HepG2 (cell line): ENCODE data around the gene ALDH3A2. TPM values are rescaled to one million over a fixed set of nuclear protein-coding genes. Genes with fewer than 3 reads are reported as not detected.

ENCODE experiments used
- BCL3 ChIP-seq: sonication (generic); formaldehyde crosslinking; IDR thresholded peaks from 2 replicates; pipeline ENCODE4 v1.5.1; 2020; ENCODE audit warnings: mild to moderate bottlenecking, missing genetic modification reagents, moderate library complexity
- ETV6 ChIP-seq: sonication (generic); formaldehyde crosslinking; conservative IDR thresholded peaks from 2 replicates; pipeline ENCODE4 v1.4.0; 2020; ENCODE audit warnings: missing genetic modification reagents
- FOXA3 ChIP-seq: IDR thresholded peaks from 2 replicates; pipeline ENCODE4 v1.6.1; 2016; ENCODE audit warnings: missing genetic modification reagents, missing compliant biosample characterization
- HNRNPL ChIP-seq: fragments of 200-400 bp; formaldehyde crosslinking; IDR thresholded peaks from 2 replicates; pipeline ENCODE4 v1.6.1; 2017; ENCODE audit warnings: mild to moderate bottlenecking, low read depth, low read length
- IKZF1 ChIP-seq: fragments of 450-650 bp; IDR thresholded peaks from 2 replicates; pipeline ENCODE4 v1.7.1; 2016
- NCOA1 ChIP-seq: sonication (generic); formaldehyde crosslinking; IDR thresholded peaks from 2 replicates; pipeline ENCODE4 v1.9.0; 2021; ENCODE audit warnings: missing genetic modification reagents
- NCOR1 ChIP-seq: fragments of 200-600 bp; sonication (generic); IDR thresholded peaks from 2 replicates; pipeline ENCODE4 v1.7.0; 2017; ENCODE audit warnings: antibody characterized with exemption, low read length, borderline replicate concordance
- RXRB ChIP-seq: IDR thresholded peaks from 2 replicates; pipeline ENCODE4 v1.6.1; 2016; ENCODE audit warnings: borderline replicate concordance, missing genetic modification reagents, missing compliant biosample characterization
- SAFB2 ChIP-seq: sonication (generic); formaldehyde crosslinking; IDR thresholded peaks from 2 replicates; pipeline ENCODE4 v1.5.1; 2020; ENCODE audit warnings: missing genetic modification reagents, low read depth, mild to moderate bottlenecking, borderline replicate concordance
- SALL2 ChIP-seq: sonication (generic); formaldehyde crosslinking; IDR thresholded peaks from 2 replicates; pipeline ENCODE4 v1.8.1; 2023; ENCODE audit warnings: mild to moderate bottlenecking, missing genetic modification reagents, inconsistent platforms
- SKIL ChIP-seq: sonication (generic); formaldehyde crosslinking; IDR thresholded peaks from 2 replicates; pipeline ENCODE4 v1.8.0; 2022; ENCODE audit warnings: missing genetic modification reagents, mild to moderate bottlenecking, moderate library complexity, borderline replicate concordance
- SMAD1 ChIP-seq: sonication (generic); formaldehyde crosslinking; IDR thresholded peaks from 2 replicates; pipeline ENCODE4 v1.4.0; 2020; ENCODE audit warnings: missing genetic modification reagents, low read depth, mild to moderate bottlenecking, borderline replicate concordance
- SMAD9 ChIP-seq: sonication (generic); formaldehyde crosslinking; IDR thresholded peaks from 2 replicates; pipeline ENCODE4 v1.5.1; 2020; ENCODE audit warnings: mild to moderate bottlenecking, missing genetic modification reagents
- TARDBP ChIP-seq: sonication (generic); formaldehyde crosslinking; IDR thresholded peaks from 2 replicates; pipeline ENCODE4 v1.8.0; 2022; ENCODE audit warnings: mild to moderate bottlenecking, missing genetic modification reagents
- THYN1 ChIP-seq: sonication (generic); formaldehyde crosslinking; IDR thresholded peaks from 2 replicates; pipeline ENCODE4 v1.8.1; 2023; ENCODE audit warnings: low read depth, mild to moderate bottlenecking, moderate library complexity, missing genetic modification reagents, borderline replicate concordance
- TRAFD1 ChIP-seq: sonication (generic); formaldehyde crosslinking; IDR thresholded peaks from 2 replicates; pipeline ENCODE4 v1.5.1; 2020; ENCODE audit warnings: missing genetic modification reagents, mild to moderate bottlenecking, borderline replicate concordance
- ZBTB43 ChIP-seq: sonication (generic); formaldehyde crosslinking; conservative IDR thresholded peaks from 2 replicates; pipeline ENCODE4 v1.4.0; 2020; ENCODE audit warnings: missing genetic modification reagents
- ZNF224 ChIP-seq: sonication (generic); formaldehyde crosslinking; IDR thresholded peaks from 2 replicates; pipeline ENCODE4 v1.5.0; 2020; ENCODE audit warnings: mild to moderate bottlenecking, missing genetic modification reagents
- ZNF234 ChIP-seq: sonication (generic); formaldehyde crosslinking; conservative IDR thresholded peaks from 2 replicates; pipeline ENCODE4 v1.5.1; 2020; ENCODE audit warnings: mild to moderate bottlenecking, missing genetic modification reagents
- ZNF510 ChIP-seq: sonication (generic); formaldehyde crosslinking; IDR thresholded peaks from 2 replicates; pipeline ENCODE4 v1.4.0; 2020; ENCODE audit warnings: low read depth, mild to moderate bottlenecking, missing genetic modification reagents
- ZNF570 ChIP-seq: sonication (generic); formaldehyde crosslinking; IDR thresholded peaks from 2 replicates; pipeline ENCODE4 v1.4.0; 2020; ENCODE audit warnings: mild to moderate bottlenecking, missing genetic modification reagents, borderline replicate concordance
- ZSCAN21 ChIP-seq: sonication (generic); formaldehyde crosslinking; IDR thresholded peaks from 2 replicates; pipeline ENCODE4 v1.8.0; 2022; ENCODE audit warnings: mild to moderate bottlenecking, missing genetic modification reagents, moderate library complexity, borderline replicate concordance
- ZZZ3 ChIP-seq: sonication (generic); formaldehyde crosslinking; IDR thresholded peaks from 2 replicates; pipeline ENCODE4 v1.4.0; 2020; ENCODE audit warnings: missing genetic modification reagents, mild to moderate bottlenecking, borderline replicate concordance
- polyA plus RNA-seq, 8 experiments: library from polyadenylated mRNA; depleted of rRNA in 3 of 8; stranded (reverse) in 7 of 8; unstranded in 1 of 8; fragments of >200 nt; fragmentation: Illumina TruSeq in 4 of 8; extraction: Trizol in 4 of 8; gene quantifications; 2 replicates each; pipeline versions ENCODE4 v1.2.1 to v1.2.3, GENCODE V29; 2011 to 2016; ENCODE audit warnings: low read depth in 4 of 8, missing spikeins in 1 of 8, mixed read lengths in 1 of 8; ENCODE audit not compliant: insufficient read depth in 1 of 8
- total RNA-seq, 5 experiments: library from RNA; depleted of rRNA; stranded (reverse); fragments of >200 nt; fragmentation: Illumina TruSeq; extraction: Trizol; gene quantifications; 2 replicates each; pipeline ENCODE4 v1.2.3, GENCODE V29; 2016; ENCODE audit warnings: low read depth in 1 of 5

The ALDH3A2 gene
- total and polyA plus RNA-seq, 2 of the 13 experiments (the other 11 are each of a cell fraction or from before 2014, with no cell fraction given): 80.8 to 180 TPM

- TF ChIP-seq ZZZ3 (CRISPR knock-in tag) (0 out of 2 replicates have a peak, but pooled peaks have one; percentile 14), ZBTB43 (CRISPR knock-in tag) (no peak), ETV6 (CRISPR knock-in tag) (no peak), NCOA1 (CRISPR knock-in tag) (no peak), RXRB (CRISPR knock-in tag) (no peak), ZSCAN21 (CRISPR knock-in tag) (no peak), SMAD9 (CRISPR knock-in tag) (no peak), FOXA3 (CRISPR knock-in tag) (no peak), ZNF234 (CRISPR knock-in tag) (no peak), SALL2 (CRISPR knock-in tag) (no peak), HNRNPL (0 out of 2 replicates have a peak, but pooled peaks have one; percentile 55), SAFB2 (no peak), ZNF510 (CRISPR knock-in tag) (no peak), IKZF1 (no peak), THYN1 (CRISPR knock-in tag) (no peak), ZNF224 (peak; percentile 13; the same call in 1 of the 2 replicates), SMAD1 (CRISPR knock-in tag) (0 out of 2 replicates have a peak, but pooled peaks have one; percentile 43), TARDBP (CRISPR knock-in tag) (0 out of 2 replicates have a peak, but pooled peaks have one; percentile 22), TRAFD1 (CRISPR knock-in tag) (0 out of 2 replicates have a peak, but pooled peaks have one; percentile 18), NCOR1 (no peak), BCL3 (CRISPR knock-in tag) (no peak), SKIL (CRISPR knock-in tag) (0 out of 2 replicates have a peak, but pooled peaks have one; percentile 1), ZNF570 (CRISPR knock-in tag) (0 out of 2 replicates have a peak, but pooled peaks have one; percentile 75)
Measured at GRCh38 chr17:19647697-19648474, 665 bp upstream of the ALDH3A2 start (continued).
